Stomach (tissue), 4 donors: ENCODE data around the gene TAMM41.
"Not testable (repeated sequence)": the region's sequence is repeated elsewhere in the genome, so short reads cannot be mapped to it uniquely, and the experiment has no call there.

Experiments used
- POLR2A ChIP-seq, 4 donors: fragments of 450-650 bp; IDR thresholded peaks; one replicate each; pipeline ENCODE4 v1.6.1; 2016; ENCODE audit warnings: antibody characterized with exemption in 4 of 4, control low read depth in 2 of 4, mild to moderate bottlenecking in 1 of 4, moderate library complexity in 1 of 4
- TF ChIP-seq, protein P1 (sequence below), 7 experiments: fragments of 450-650 bp in 4 of 7; fragments of 200-600 bp in 3 of 7; sonication (generic) in 3 of 7; IDR thresholded peaks; one replicate each; pipeline ENCODE4 v1.5.1; 2016 to 2019; ENCODE audit warnings: antibody characterized with exemption in 7 of 7, control low read depth in 2 of 7, mild to moderate bottlenecking in 1 of 7

DNA sequence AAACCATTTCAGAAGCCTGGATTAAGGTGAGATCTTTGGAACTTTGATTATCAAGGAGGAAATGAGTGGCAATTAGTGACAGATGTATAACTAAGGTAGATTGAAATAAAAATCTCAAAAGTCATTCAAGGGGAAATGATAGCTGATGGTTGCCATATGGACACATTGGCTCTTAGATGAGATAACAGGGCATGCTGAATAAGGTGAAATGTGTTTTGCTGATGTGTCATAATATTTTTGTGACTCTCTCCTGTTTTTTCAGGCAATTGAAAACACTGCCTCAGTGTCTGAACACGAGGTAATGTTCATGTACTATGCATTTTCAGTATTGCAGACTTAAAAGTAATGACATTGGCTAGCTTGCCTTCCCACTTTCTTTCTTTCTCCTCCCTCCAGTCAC, 13.5 kb upstream of the TAMM41 start:
- TF ChIP-seq, protein P1, sequence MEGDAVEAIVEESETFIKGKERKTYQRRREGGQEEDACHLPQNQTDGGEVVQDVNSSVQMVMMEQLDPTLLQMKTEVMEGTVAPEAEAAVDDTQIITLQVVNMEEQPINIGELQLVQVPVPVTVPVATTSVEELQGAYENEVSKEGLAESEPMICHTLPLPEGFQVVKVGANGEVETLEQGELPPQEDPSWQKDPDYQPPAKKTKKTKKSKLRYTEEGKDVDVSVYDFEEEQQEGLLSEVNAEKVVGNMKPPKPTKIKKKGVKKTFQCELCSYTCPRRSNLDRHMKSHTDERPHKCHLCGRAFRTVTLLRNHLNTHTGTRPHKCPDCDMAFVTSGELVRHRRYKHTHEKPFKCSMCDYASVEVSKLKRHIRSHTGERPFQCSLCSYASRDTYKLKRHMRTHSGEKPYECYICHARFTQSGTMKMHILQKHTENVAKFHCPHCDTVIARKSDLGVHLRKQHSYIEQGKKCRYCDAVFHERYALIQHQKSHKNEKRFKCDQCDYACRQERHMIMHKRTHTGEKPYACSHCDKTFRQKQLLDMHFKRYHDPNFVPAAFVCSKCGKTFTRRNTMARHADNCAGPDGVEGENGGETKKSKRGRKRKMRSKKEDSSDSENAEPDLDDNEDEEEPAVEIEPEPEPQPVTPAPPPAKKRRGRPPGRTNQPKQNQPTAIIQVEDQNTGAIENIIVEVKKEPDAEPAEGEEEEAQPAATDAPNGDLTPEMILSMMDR (IDR thresholded peaks at IDR 0.05): not testable (repeated sequence)
- TF ChIP-seq POLR2A (IDR thresholded peaks at IDR 0.05): not testable (repeated sequence)
